T-cell (primary cell): ENCODE measurements around the gene PRIM2. TPM values are rescaled to one million over a fixed set of nuclear protein-coding genes. Genes with fewer than 3 reads are reported as not detected.
"Not testable (repeated sequence)": the region's sequence is repeated elsewhere in the genome, so short reads cannot be mapped to it uniquely, and the experiment has no call there.

Source experiments
- ATAC-seq, 4 experiments: fragments of 200-7000 bp in 3 of 4; fragments of 150-1000 bp in 1 of 4; cut with Tn5 transposase; replicated peaks in 1 of 4; 1 replicate in 3 of 4; 2 replicates in 1 of 4; pipeline ENCODE4 v1.10.0; 2021; ENCODE audit warnings: moderate library complexity in 3 of 4, mild to moderate bottlenecking in 2 of 4, moderate number of reproducible peaks in 1 of 4
- CTCF ChIA-PET, 2 donors: fragments of 300-600 bp; sonication (Branson Sonifier 250); formaldehyde crosslinking; loops; one replicate each; lab custom pipeline; 2022; ENCODE audit warnings: antibody characterized with exemption in 2 of 2; lab: Charles Lee
- POLR2A ChIA-PET, 2 donors: fragments of 300-600 bp; sonication (Branson Sonifier 250); formaldehyde crosslinking; loops; one replicate each; lab custom pipeline; 2022; ENCODE audit warnings: antibody characterized with exemption in 2 of 2; lab: Charles Lee
- DNase-seq, 35 experiments: peaks; one replicate each; pipeline versions ENCODE4 v3.0.0 to v3.0.0-alpha.2; 2013 to 2023
- H3K27ac ChIP-seq: one replicate; pipeline ENCODE4 v1.5.1; 2013; ENCODE audit warnings: low read length
- H3K27me3 ChIP-seq, 2 experiments: replicated peaks in 1 of 2; 1 replicate in 1 of 2; 2 replicates in 1 of 2; pipeline versions ENCODE4 v1.6.1 to v1.7.0; 2013; ENCODE audit warnings: low read length in 1 of 2, mixed read lengths in 1 of 2; ENCODE audit not compliant: control insufficient read depth in 2 of 2, insufficient read depth in 2 of 2; ENCODE audit errors: extremely low read depth in 1 of 2
- H3K36me3 ChIP-seq, 2 donors: 1 replicate in 1 of 2; 2 replicates in 1 of 2; pipeline versions ENCODE4 v1.6.1 to v1.7.0; 2013; ENCODE audit warnings: low read length in 1 of 2; ENCODE audit not compliant: control insufficient read depth in 2 of 2, insufficient read depth in 1 of 2; ENCODE audit errors: extremely low read depth in 1 of 2
- H3K4me1 ChIP-seq, 2 experiments: 1 replicate in 1 of 2; 2 replicates in 1 of 2; pipeline versions ENCODE4 v1.6.1 to v1.7.0; 2013; ENCODE audit warnings: low read length in 2 of 2, mixed read lengths in 1 of 2; ENCODE audit not compliant: insufficient read depth in 2 of 2, control insufficient read depth in 1 of 2; ENCODE audit errors: extremely low read depth in 1 of 2
- H3K4me3 ChIP-seq, 2 donors: 1 replicate in 1 of 2; 2 replicates in 1 of 2; pipeline versions ENCODE4 v1.5.1 to v1.7.0; 2013; ENCODE audit warnings: mild to moderate bottlenecking in 2 of 2, low read length in 1 of 2, moderate library complexity in 1 of 2; ENCODE audit not compliant: control insufficient read depth in 1 of 2; ENCODE audit errors: extremely low read depth in 1 of 2
- H3K9me3 ChIP-seq: 2 replicates; pipeline ENCODE4 v1.7.0; 2013
- H3K27ac Mint-ChIP-seq, 2 donors: one replicate each; pipeline ENCODE4 v1.8.0; 2020 to 2021; ENCODE audit warnings: mild to moderate bottlenecking in 2 of 2, mixed read lengths in 2 of 2
- H3K27me3 Mint-ChIP-seq, 2 donors: one replicate each; pipeline ENCODE4 v1.8.0; 2021 to 2022; ENCODE audit warnings: mixed read lengths in 2 of 2
- H3K36me3 Mint-ChIP-seq: one replicate; pipeline ENCODE4 v1.8.0; 2021; ENCODE audit warnings: mixed read lengths
- H3K4me1 Mint-ChIP-seq, 3 donors: one replicate each; pipeline ENCODE4 v1.8.0; 2020 to 2022; ENCODE audit warnings: mixed read lengths in 3 of 3, mild to moderate bottlenecking in 1 of 3
- H3K4me3 Mint-ChIP-seq, 3 donors: one replicate each; pipeline ENCODE4 v1.8.0; 2020 to 2022; ENCODE audit warnings: mild to moderate bottlenecking in 3 of 3, mixed read lengths in 3 of 3, moderate library complexity in 3 of 3
- H3K9me3 Mint-ChIP-seq, 3 donors: one replicate each; pipeline ENCODE4 v1.8.0; 2020 to 2022; ENCODE audit warnings: mixed read lengths in 3 of 3
- WGBS: methylation state at CpG from one replicate; pipeline ENCODE4 v1.1.5; 2013; ENCODE audit warnings: missing lambda C conversion rate; ENCODE audit not compliant: insufficient coverage; 5-methylcytosine and 5-hydroxymethylcytosine counted together
- total RNA-seq, 35 experiments: library from RNA in 6 of 35; stranded (reverse) in 6 of 35; fragments of 120-200 nt in 1 of 35; gene quantifications; one replicate each; pipeline versions ENCODE4 v1.2.1 to v1.2.4 and lab custom pipeline; 2013 to 2026

The PRIM2 gene
- total RNA-seq, 5 donors from 2014 or later (not counting 1 experiment from before 2014, with no cell fraction given), result 11.5 to 17.9 (median 12.0) TPM

DNA sequence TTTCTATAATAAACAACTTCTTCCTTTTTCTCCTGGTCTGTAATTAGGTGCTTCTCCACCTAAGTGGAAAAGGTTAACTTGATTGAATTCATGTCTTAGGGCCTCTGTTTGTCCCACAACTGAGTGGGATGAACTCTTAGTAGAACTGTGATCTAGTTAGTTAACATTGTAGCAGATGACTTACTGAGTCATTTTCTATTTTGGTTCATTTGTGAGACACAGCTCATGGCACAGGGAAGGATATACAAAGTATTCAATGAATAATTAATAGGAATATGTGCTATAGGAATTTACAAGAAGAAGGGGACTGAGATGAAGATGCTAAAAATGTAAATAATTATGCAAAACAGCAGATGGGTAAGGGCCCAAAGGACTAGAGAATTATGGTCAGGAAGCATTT, 124.7 kb downstream of the PRIM2 start:
- H3K36me3 Mint-ChIP-seq, result peaks cover 14% of the 10 kb centered on the region

DNA sequence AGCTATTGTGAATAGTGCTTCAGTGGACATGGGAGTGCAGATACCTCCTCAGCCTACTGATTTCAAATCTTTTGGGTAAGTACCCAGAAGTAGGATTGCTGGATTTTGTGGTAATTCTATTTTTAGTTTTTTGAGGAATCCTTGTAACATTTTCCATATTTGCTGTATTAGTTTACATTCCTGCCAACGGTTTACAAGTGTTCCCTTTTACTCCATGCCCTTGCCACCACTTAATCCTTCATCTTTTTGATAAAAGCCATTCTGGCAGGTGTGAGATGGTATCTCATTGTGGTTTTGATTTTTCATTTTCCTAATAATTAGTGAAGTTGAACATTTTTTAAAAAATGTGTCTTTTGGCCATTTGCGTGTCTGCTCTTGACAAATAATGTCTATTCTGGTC, 125.8 kb downstream of the PRIM2 start:
- 100% methylated on average over 1 of the region's 2 CpGs for WGBS
- H3K4me3 Mint-ChIP-seq, DNase-seq, H3K4me1 ChIP-seq, POLR2A ChIA-PET, H3K27ac ChIP-seq, H3K9me3 Mint-ChIP-seq, H3K27me3 ChIP-seq, ATAC-seq, H3K9me3 ChIP-seq, CTCF ChIA-PET, H3K36me3 ChIP-seq, H3K4me3 ChIP-seq, H3K27me3 Mint-ChIP-seq, H3K27ac Mint-ChIP-seq: not testable (repeated sequence)
- peaks cover 17% of the 10 kb centered on the region for H3K36me3 Mint-ChIP-seq
- H3K4me1 Mint-ChIP-seq, result peaks cover 5 to 15% (median 11%) of the 10 kb centered on the region in 3 donors

More for the DNA sequence above, 124.7 kb downstream of the PRIM2 start:
- H3K27ac ChIP-seq, H3K9me3 ChIP-seq, H3K4me3 Mint-ChIP-seq, H3K36me3 ChIP-seq, H3K27me3 Mint-ChIP-seq, H3K27ac Mint-ChIP-seq, H3K27me3 ChIP-seq, DNase-seq, H3K4me1 ChIP-seq, H3K4me3 ChIP-seq, CTCF ChIA-PET, POLR2A ChIA-PET, ATAC-seq, H3K9me3 Mint-ChIP-seq: not testable (repeated sequence)
- H3K4me1 Mint-ChIP-seq, result peaks cover 5 to 15% (median 11%) of the 10 kb centered on the region in 3 donors

DNA sequence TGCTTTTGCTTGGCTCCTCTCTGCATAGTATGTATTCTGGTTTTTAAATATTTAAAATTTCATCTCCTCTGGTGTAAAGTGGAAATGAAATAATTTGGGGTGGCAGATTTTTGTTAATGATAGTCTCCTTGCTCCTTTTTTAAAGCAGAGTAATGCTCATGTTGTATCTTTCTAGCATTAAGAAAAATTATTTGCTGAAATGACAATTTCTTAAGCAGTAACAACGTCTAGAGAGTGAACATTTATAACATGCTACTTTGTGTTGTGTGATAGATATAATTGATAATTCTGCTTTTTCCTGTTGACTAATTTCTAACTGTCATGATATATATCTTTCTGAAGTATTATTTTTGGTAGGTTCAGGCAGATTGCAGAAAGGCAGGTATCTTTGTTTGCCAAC, 127.4 kb downstream of the PRIM2 start:
- ATAC-seq, H3K27me3 Mint-ChIP-seq, H3K4me1 ChIP-seq, DNase-seq, H3K27ac Mint-ChIP-seq, H3K27me3 ChIP-seq, H3K9me3 Mint-ChIP-seq, POLR2A ChIA-PET, H3K27ac ChIP-seq, H3K4me3 Mint-ChIP-seq, H3K9me3 ChIP-seq, H3K36me3 ChIP-seq, CTCF ChIA-PET, H3K4me3 ChIP-seq: not testable (repeated sequence)
- WGBS, result no CpG with 5 or more reads among the region's 1 CpG
- Mint-ChIP-seq H3K4me1 (peaks cover 5 to 15% (median 11%) of the 10 kb centered on the region in 3 donors), H3K36me3 (peaks cover 17% of the 10 kb centered on the region)

GRCh38 chr6:57445379-57445778, 127.9 kb downstream of the PRIM2 start:
- ATAC-seq, H3K4me3 ChIP-seq, H3K9me3 Mint-ChIP-seq, H3K27ac Mint-ChIP-seq, POLR2A ChIA-PET, CTCF ChIA-PET, H3K27me3 Mint-ChIP-seq, DNase-seq, H3K9me3 ChIP-seq, H3K4me3 Mint-ChIP-seq, H3K27me3 ChIP-seq, H3K4me1 ChIP-seq, H3K27ac ChIP-seq, H3K36me3 ChIP-seq: not testable (repeated sequence)
- H3K36me3 Mint-ChIP-seq, result peaks cover 17% of the 10 kb centered on the region
- H3K4me1 Mint-ChIP-seq, result peaks cover 5 to 15% (median 11%) of the 10 kb centered on the region in 3 donors

GRCh38 chr6:57445790-57446468, 128.5 kb downstream of the PRIM2 start:
- not testable (repeated sequence) for H3K27me3 Mint-ChIP-seq, H3K27me3 ChIP-seq, H3K9me3 Mint-ChIP-seq, DNase-seq, H3K4me3 Mint-ChIP-seq, H3K27ac ChIP-seq, H3K4me1 ChIP-seq, H3K9me3 ChIP-seq, H3K36me3 ChIP-seq, H3K4me3 ChIP-seq, ATAC-seq, H3K27ac Mint-ChIP-seq
- Mint-ChIP-seq H3K4me1 (peaks cover 5 to 15% (median 11%) of the 10 kb centered on the region in 3 donors), H3K36me3 (peaks cover 17% of the 10 kb centered on the region)
- CTCF ChIA-PET, result interaction anchor here in 1 of 2 donors (0.6 kb wide), 1 partner anchor 77 kb away, joined by 5 read pairs; no protein-coding TSS in a partner anchor
- POLR2A ChIA-PET, result interaction anchor here in 1 of 2 donors (0.6 kb wide), 1 partner anchor 715 kb away, joined by 3 read pairs; no protein-coding TSS in a partner anchor
- WGBS, result no CpG with 5 or more reads among the region's 2 CpGs

DNA sequence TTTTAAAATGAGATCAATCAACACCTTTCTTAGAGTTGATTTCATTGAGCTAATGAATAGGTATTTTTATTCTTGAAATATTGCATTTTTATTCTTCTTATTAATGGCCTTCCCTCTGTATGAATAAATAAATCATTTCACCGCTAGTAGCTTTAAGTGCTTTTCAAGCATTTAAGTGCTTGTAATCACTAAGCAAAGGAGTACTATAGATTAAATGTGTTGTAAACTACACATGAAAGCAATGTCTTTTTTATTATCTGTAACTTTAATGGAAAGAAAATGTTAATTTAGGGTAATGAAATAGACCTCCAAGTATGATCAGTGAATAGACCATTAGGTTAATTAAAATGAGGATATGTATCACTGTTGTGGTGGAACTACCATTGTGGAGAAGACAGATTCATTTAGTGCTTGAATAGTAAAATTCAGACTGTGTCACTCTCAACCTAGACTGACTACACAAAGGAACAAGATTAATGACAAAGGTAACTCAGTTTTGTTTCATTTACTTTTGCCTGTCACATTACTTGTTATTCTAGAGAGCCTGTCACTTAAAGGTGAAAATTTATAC, 132.2 kb downstream of the PRIM2 start:
- peaks cover 2 to 14% (median 8%) of the 10 kb centered on the region in 3 donors for H3K4me1 Mint-ChIP-seq
- H3K9me3 ChIP-seq, H3K4me3 ChIP-seq, H3K4me3 Mint-ChIP-seq, H3K27me3 Mint-ChIP-seq, POLR2A ChIA-PET, DNase-seq, H3K27me3 ChIP-seq, H3K36me3 ChIP-seq, H3K4me1 ChIP-seq, ATAC-seq, H3K27ac Mint-ChIP-seq, H3K27ac ChIP-seq, H3K9me3 Mint-ChIP-seq, CTCF ChIA-PET: not testable (repeated sequence)
- H3K36me3 Mint-ChIP-seq, result peaks cover 17% of the 10 kb centered on the region
- WGBS, result no CpG with 5 or more reads among the region's 1 CpG
